HG03521 (cell line): ENCODE results near the gene ADCYAP1R1.

Experiments
- ATAC-seq: cut with Tn5 transposase; IDR thresholded peaks from one replicate; pipeline ENCODE4 v1.9.1; 2021; ENCODE audit warnings: mild to moderate bottlenecking, moderate library complexity; ENCODE audit not compliant: unreplicated experiment

Gene ADCYAP1R1

DNA sequence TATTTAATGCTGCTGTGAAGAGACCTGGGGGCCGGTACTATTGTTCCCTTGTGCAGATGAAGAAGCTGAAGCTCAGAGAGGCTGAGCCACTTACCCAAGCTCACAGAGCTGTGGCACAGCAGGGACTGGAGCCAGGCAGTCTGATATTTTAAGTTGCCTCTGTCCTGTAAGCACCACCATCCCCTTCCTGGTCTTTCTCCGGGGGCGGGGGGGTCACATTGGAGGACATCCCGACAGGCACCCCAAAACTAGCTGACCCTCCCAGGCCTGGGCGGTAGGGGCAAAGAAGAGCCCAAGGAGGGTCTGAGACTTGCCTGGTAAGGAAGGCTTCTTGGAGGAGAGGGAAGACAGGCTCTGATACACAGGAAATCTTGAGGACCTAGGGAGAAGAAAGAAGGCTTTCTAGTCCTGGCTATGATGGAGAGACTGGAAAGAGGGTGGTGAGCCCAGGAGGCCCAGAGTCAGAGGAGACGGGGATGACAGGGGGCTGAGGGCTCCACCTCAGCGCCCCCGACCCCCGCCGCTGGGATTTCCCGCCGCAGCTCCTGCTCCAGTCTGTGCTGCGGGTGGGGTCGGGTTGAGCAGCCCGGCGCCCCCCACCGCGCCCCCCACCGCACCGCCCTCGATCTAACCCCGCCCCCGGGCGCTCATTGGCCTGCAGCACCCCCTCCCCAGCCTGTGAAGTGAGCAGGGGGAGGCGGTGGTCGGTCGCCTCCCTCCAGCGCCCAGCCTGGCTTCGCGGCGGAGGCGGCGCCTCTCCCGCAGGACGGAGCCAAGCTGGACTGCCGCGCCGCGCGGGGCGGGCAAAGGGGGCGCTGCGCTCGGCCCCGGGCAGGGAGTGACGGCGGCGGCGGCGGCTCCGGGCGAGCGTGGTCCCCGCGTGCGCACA lies at the start of gene ADCYAP1R1:
ADCYAP1R1 (plus strand) TSS at position 711 of the 889 bp plus-strand sequence. CDS start 10,957 bp downstream, outside the sequence.
- no peak for ATAC-seq

DNA sequence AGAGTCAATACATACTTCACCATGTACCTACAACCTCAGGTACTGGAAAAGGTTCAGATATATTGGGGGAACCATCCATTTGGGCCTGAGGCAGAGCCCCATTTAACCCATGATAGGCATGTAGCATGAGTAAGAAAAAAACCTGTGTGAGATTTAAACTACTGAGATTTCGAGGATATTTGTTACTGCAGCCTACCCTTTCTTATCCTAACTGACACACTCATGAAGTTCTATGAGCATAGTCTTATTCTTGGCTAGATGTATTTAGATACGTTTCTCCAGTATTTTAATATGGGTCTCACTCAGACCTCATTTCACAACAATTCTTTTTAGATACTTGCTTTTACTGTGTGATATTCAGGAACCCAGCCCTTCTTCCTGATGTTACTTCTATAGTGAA lies 49.0 kb upstream of the ADCYAP1R1 start:
- no peak for ATAC-seq

DNA sequence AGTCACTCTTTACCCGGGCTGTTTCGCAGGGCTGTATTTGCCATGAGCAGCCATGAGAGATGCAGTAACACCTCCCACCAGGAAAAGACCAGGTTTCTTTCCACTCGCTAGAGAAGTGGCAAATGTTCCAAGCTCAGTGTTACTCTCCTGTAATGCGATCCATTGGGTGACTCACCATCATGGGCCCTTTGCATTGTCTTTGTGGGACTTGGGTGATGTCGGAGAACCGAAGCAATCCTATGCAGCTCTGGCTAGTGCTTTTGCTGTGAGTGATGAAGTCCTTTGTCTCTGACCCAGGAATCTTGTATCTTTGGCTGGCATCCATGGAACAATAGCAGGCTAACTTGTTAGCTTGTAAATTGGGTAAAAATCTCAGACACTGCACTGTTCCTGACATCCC lies 48.4 kb upstream of the ADCYAP1R1 start:
- ATAC-seq: no peak

DNA sequence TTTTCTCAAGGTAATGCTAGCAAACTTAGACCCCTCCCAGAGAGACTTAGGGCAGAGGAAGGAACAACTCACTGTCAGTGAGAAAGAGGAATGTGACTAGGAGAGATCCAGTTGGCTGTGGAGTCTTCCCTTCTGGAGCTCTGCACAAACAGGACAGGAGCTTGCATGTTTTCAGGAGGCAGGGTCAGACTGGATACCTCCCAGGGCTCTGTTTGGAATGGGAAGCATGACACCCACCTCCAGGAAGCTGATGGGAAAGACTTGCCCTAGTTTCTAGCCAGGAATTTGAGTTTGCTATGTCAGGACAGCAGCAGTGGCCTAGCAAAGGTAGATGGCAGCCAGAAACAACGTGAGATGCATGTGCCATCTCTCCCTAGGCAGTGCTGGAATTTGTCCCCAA lies 47.7 kb upstream of the ADCYAP1R1 start:
- no peak for ATAC-seq

DNA sequence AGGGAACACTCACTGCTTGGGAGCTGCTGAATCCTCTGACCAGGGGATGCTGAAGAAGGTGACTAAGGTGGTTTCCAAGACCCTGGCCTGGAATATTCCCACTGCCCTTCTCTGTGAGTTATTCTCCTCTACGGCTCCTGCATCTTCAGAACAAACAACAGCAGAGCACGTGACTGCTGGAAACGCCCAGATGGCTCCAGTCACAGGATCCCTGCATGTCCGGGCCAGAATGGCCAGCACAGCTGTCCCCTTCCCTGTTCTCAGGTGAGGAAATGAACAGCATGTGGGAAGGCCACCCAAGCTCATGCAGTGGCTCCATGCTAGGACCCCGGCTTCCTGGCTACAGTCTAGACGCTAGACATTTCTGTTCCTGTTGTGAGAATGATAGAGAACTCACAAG lies 45.3 kb upstream of the ADCYAP1R1 start:
- no peak for ATAC-seq

DNA sequence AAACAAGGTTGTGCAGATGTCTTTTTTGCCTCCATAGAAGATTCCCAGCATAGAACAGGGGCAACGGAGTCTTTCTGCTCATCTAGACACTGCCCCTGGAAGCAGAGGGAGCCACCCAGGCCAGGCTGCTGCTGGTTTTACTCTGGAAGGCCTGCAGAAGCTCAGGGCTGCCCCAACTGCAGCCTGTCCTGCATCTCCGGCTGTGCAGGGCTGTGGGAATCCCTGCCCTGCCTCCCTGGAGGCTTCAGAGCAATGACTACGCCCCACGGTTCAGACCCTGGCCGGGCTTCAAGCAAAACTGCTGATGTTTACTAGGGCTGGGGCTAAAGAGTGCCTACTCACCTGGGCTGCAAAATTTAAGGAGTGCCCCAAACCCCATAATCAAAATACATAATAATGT lies 44.5 kb upstream of the ADCYAP1R1 start:
- ATAC-seq: no peak

DNA sequence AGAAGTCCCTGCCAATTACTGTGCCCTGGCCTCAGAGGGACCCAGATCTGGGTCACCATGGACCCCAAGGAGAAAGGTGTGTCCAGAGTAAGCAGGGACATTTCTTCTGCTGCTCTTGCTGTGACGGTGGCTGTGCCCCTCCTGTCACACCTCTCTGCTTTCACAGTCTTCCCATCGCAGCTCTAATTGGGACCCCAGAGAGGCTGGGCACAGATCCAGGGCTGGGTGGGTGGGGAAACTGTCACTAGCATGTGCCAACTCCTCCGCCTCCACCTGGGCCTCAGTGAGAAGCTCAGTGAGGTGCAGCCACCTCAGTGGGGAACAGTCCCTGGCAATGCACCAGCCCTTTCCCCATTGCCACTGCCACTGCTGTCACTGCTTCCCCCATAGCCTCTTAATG lies 37.3 kb upstream of the ADCYAP1R1 start:
- ATAC-seq: no peak

DNA sequence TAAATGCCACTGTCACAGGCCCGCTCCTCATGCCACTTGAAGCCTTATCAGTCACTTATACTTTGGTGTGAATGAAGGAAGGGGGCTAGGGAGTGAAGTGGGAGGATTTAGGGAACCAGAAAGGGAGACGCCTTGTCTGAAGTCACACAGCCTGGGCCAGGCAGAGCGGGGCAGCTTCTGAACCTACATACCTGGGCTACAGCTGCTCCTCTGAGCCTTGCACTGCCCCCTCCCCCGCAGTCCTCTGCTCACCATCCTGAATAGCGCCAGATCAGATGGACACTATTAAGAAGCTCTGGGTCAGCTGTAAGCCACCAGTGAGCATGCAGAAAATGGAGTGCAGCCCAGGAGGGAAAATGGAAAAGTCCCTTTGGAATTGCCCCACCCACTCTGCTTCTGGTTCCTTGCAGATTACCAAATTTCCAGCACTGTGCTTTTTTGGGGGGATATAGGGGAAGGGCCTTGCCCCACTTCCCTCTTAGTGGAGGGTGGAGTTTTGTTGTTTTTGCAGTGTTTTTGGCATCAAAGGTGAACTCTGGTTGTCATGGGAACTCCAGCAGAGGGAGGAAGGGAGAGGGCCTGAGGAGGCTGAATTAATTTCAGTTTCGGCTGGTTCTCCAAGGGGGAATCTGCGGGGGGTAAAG lies 35.0 kb upstream of the ADCYAP1R1 start:
- ATAC-seq: no peak

DNA sequence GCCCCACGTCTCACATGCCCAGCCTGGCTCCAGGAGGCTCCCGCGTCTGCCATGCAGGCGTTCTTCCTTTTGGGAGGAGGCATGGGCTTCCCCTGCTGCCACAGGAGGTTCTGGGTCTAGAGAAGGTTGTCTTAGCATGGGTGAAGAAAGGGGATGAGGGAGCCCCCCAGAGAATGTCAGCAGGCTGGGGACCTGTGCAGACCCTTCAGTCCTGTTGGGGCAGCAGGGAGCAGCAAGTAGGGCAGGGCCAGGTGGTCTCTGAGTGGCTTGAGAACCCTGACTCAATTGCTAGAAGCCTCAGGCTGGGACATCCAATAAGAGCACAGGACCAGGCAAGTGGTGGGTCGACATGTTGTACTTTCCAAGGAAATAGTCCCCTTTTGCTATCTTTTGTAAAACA lies 34.4 kb upstream of the ADCYAP1R1 start:
- no peak for ATAC-seq

DNA sequence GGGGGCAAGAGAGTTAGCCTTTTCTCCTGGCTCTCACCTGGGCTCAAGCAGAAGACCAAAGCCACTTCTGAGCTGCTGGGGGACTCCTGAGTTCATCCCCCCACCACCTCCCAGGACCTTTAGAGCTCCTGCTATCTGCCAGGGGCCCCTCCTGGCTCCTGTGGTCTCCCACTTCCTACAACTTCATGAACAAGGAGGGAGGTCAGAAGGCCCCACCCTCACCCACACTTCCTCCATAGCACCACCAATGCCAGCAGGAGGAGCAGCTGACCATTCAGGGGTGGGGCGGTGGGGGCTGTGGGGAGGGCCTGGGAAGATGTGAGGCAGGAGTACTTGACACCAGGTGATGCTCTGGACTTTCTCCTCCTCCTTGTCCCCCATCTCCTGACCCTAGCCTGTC lies 32.6 kb upstream of the ADCYAP1R1 start:
- no peak for ATAC-seq

DNA sequence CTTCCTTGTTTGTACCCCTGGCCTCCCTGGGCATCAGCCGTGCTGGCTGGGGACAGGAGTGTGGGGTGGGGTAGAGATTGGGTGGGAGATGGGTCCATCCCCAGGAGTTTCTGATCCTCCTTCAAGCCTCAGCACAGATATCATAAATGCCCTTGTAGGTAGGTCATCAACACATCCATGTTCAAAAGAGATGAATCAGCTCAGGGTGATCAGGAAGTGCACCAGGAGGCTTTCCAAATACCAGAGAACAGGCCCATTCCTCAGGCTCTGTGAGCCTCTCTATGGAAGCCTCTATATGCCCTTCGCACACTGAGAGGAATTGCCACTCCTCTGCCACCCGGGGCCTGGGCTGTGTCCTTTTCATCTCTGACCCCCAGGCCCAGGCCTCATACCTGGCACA lies 31.9 kb upstream of the ADCYAP1R1 start:
- ATAC-seq: no peak

DNA sequence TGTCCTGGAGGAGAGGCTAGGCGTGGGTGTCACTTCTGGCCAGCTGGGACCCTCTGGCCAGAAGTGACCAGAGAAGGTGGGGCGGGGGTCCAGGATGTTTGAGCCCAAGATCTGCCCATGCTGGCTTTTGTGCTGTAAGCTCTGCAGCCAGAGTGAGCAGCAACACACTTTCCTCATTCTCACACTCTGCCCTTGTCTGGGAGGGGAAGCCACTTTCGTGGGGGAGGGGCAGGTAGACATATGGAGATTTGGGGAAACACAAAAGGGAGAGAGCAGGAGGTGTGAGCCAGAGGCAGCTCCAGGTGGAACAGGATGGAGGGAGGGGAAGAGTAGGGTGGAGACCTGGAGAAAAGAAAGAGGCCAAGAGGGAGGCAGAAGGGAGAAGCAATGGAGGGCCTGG lies 31.5 kb upstream of the ADCYAP1R1 start:
- ATAC-seq: no peak

DNA sequence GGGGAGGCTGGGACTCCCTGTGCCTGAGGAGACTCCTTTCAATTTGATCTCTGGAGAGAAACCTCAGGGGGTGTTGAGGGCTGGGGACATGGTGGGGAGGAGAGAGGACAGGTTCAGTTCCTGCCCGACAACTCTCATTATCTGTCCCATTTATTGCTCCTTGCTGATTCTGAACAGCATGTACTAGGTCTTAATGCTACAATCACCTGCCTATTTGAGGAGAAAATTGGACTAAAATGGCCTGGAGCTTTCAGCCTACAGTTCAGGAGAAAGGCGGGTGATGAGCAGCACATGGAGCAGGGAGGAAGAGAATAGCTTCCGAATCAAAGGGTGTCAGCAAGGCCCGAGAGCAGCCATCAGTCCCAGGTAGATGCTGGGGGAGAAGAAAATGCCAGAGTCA lies 30.0 kb upstream of the ADCYAP1R1 start:
- ATAC-seq: no peak

DNA sequence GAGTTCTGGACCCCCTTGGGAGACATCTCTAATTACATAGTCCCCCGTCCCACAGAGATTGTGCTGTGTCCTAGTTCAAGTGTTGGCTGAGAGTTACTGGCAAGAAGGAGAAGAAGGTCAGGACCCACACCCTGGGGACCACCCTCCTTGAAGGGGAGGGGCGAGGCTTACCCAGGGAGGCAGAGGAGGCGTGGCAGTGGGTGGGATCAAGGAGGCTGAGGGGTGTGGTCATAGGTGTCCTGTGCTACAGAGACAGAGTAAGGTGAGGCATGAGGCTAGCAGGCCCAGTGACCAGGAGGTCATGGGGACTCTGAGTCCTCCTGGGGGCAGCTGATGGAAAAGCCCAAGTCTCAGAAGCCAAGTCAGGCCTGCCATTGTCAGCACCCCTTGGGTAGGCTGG lies 29.4 kb upstream of the ADCYAP1R1 start:
- no peak for ATAC-seq

DNA sequence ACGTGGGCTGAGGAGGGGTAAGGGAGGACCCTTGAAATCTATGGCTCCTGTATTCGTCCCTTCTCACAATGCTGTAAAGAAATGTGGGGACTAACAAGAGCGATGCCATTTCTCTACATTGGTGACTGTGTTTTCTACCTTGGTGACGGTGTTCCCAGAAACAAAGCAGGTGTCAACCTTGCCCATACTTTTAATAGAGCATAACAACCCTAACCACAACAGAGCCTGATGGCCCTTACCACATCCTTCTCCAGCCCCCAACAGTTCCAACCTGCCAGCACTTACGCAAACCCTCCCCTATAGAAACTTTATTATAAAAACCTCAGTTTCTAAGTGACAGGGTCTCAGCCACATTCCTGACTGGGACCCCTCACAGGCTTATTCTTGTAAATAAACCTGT lies 28.2 kb upstream of the ADCYAP1R1 start:
- no peak for ATAC-seq

DNA sequence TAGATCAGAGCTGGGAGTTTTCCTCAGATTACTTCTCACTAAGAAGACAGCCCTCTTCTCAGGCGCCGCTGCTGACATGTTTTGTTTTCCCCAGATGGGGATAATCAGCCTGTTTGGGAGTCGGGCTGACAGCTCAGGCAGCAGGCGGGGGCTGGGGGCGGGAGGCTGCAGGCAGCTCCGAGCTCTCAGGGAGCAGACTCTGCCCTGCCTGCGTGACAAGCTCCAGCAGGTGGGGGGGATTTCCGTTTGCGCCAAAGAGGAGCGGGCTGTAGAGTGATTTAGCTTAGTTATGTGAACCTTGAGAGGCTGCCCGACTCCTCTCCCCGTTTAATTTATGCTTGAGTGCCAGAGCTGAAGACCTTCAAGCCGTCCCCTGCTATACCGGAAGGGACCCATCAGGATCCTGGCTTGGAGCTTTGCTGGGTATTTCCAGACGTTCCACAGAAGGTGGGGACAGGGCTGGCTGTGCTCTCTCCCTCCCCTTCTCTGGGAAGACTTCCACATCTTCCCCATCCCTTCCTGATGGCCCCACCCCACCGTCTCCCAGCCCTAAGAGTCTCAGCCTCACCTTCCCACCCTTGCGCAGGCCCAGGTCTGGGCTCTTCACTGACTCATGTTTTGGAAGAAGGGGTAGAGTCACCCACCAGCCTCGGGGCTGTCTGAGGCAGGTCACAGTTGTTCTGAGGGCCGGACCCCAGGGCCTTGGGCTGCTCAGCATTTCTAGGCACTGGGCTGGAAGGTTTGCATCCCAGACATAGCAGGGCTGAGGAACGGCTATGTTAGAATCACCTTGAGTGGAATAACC lies 24.7 kb upstream of the ADCYAP1R1 start:
- ATAC-seq: no peak

DNA sequence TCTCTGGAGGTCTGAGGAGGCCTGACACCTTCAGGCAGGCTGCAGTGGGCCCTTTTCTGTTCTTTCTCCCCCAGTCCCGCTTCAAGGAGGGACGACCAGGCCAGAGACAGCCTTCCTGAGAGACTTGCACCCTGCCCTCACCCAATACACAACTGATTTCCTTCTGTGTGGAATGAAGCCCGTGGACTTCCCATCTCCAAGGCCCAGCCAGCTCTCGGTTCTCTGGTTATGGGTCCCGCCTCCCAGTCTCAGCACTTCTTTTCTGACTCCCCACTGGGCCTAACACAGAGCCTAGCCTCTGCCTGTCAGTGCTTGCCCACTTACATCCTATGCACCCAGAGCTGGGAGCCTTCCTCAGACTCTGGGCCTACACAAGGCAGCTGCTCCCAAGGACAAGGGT lies 24.1 kb upstream of the ADCYAP1R1 start:
- ATAC-seq: no peak

DNA sequence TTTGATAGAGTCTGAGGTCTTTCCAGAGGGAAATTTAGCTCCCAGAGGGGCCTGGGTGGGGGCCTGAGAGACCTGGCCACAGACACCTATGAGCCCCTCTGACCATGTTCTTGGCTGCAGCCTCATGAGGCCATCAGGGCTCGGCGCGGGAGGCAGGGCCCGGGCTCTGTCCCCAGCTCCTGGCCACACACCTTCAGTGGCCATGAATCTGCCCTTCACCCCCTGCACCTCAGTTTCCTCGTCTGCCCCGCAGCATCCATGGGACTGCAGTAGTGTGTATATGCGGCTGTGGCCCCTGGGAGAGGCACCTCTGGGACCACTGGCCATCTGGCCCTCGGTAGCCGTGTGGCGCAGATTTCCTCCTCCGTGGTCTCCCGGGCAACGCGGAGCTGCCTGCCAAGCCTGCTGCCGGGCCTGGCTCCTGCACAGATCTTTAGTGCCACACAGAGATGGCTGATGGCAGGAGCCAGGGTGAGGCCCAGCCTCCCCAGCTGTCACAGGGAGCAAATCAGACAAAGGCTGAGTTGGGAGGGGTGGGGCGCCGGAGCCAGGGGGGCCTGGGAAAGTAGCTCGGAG lies 23.6 kb upstream of the ADCYAP1R1 start:
- ATAC-seq: no peak

DNA sequence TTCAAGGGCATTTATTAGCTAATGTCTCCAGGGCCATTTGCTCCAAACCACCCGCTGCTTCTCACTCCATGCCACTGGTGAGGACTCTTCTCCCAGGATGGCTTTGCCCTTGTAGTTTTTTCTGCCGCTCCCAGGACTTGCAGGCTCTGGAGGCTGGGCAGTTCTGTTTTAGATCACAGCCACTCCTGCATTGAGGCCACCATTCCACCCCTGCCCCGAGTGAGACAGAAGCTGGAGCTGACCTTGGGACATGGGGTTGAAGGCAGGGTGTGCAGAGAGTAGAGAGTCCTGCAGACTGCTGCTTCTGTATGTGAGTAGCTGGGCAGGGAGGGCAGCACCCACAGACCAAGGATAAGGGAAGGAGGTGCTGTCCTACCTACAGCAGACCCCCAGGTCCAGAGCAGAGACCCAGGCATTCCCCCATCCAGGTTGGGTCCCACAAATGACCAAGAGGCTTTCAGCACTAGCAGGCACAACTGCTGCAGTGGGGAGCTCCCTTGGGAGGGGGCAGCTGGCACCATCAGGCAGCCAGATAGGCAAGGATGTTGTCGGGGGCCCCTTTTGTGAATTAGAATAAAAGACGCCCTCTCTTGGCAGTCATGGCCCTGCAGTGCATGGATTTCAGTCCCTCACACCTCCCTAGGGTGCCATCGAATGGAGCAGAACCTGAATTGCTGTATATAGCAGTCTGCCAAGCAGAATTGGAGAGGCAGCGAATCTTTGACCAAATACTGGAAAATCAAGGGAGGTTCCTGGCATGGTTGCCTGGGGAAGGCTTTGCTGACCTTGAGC lies 22.7 kb upstream of the ADCYAP1R1 start:
- no peak for ATAC-seq

DNA sequence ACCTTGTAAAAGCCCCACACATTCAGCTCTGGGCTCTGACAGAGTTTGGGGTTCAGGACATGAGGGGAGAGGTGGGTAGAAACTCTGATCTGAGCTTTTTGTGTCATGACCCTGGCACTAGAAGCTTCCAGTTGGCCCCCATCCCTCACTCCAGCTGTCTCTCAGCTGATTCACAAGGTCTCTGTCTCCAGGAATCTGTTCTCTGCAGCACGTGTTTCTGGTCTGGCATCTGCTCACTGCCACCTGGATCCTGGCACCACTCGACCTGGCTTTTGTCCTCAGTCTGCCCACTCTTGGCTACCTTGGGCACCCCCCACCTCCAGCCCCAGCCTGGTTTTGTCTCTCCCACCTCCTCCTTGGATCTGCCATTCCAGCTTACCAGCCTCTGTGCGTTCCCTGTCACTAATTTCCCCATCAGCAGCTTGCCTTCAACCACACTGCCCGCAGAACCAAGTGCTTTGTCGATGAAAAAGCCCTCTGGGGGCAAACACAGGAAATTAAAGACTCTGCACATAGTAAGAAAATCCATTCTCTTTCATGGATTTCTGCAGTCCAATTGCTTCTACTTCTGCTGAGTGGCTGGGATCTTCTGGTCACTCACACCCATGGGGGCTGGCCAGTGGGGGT lies 18.3 kb upstream of the ADCYAP1R1 start:
- no peak for ATAC-seq
